Heart right ventricle (tissue), 16 donors: Measurements from ENCODE around the gene HRH3. TPM values are rescaled to one million over a fixed set of nuclear protein-coding genes. Genes with fewer than 3 reads are reported as not detected.

ENCODE experiments used
- ATAC-seq, 8 donors: fragments of 200-7000 bp; cut with Tn5 transposase; one replicate each; pipeline ENCODE4 v1.9.1; 2020; ENCODE audit warnings: mild to moderate bottlenecking in 8 of 8, moderate library complexity in 8 of 8, moderate number of reproducible peaks in 1 of 8
- DNase-seq, 2 donors: peaks; one replicate each; pipeline ENCODE4 v3.0.0-alpha.2; 2020
- H3K27ac ChIP-seq, 10 donors: fragments of 200-600 bp; sonication (generic) in 2 of 10; one replicate each; pipeline versions ENCODE4 v1.5.0 to v1.8.0; 2020 to 2022; ENCODE audit warnings: mild to moderate bottlenecking in 3 of 10
- H3K27me3 ChIP-seq, 7 donors: fragments of 200-600 bp; one replicate each; pipeline ENCODE4 v1.8.0; 2021 to 2022; ENCODE audit warnings: mild to moderate bottlenecking in 2 of 7
- H3K36me3 ChIP-seq, 9 donors: fragments of 200-600 bp; sonication (generic) in 1 of 9; one replicate each; pipeline versions ENCODE4 v1.5.0 to v1.8.0; 2020 to 2022; ENCODE audit warnings: mild to moderate bottlenecking in 2 of 9
- H3K4me1 ChIP-seq, 9 donors: fragments of 200-600 bp; sonication (generic) in 1 of 9; one replicate each; pipeline versions ENCODE4 v1.5.0 to v1.8.0; 2020 to 2022; ENCODE audit warnings: mild to moderate bottlenecking in 4 of 9
- H3K4me3 ChIP-seq, 10 donors: fragments of 200-600 bp; sonication (generic) in 2 of 10; one replicate each; pipeline versions ENCODE4 v1.5.0 to v1.8.0; 2020 to 2022; ENCODE audit warnings: mild to moderate bottlenecking in 7 of 10, moderate library complexity in 2 of 10
- H3K9me3 ChIP-seq, 11 donors: fragments of 200-600 bp in 10 of 11; sonication (generic) in 2 of 11; one replicate each; pipeline versions ENCODE4 v1.5.0 to v1.8.0; 2013 to 2022; ENCODE audit warnings: mild to moderate bottlenecking in 2 of 11, control low read depth in 1 of 11, moderate library complexity in 1 of 11
- WGBS, 2 donors: extraction: QIAGEN DNeasy Blood & Tissue Kit; methylation state at CpG; one replicate each; pipeline ENCODE4 v1.1.7; 2013; ENCODE audit warnings: inconsistent platforms in 1 of 2; 5-methylcytosine and 5-hydroxymethylcytosine counted together
- intact Hi-C, 10 donors: fragments of 100-400 bp; cut with DNase I; formaldehyde crosslinking; loops; one replicate each; pipeline versions ENCODE4 v1.11.1 to v1.14.2; 2022
- polyA plus RNA-seq, 2 donors: library from polyadenylated mRNA; stranded (reverse); fragments of 200-250 nt; gene quantifications; one replicate each; pipeline ENCODE4 v1.2.3, GENCODE V29; 2013
- total RNA-seq, 10 donors: library from RNA; stranded (reverse); fragmentation: NEBNext Ultra II Directional in 3 of 10; extraction: Animal tissue kit (Norgen Biotek cat#: 25700) in 3 of 10; gene quantifications; one replicate each; pipeline versions ENCODE4 v1.2.1 to v1.2.4, GENCODE V29; 2021 to 2023
- TF ChIP-seq, protein P1 (sequence below), 9 donors: fragments of 200-600 bp; sonication (generic) in 2 of 9; IDR thresholded peaks; one replicate each; pipeline versions ENCODE4 v1.5.0 to v1.8.0; 2021 to 2022; ENCODE audit warnings: antibody characterized with exemption in 9 of 9, mild to moderate bottlenecking in 5 of 9, moderate library complexity in 1 of 9
- donor health status: Arrhythmogenic right ventricular cardiomyopathy.
- donor health status: ischemic (EF 13 %, LVEDD 7.1; RV severe dilation, severe dysfunction).
- donor health status: healthy with polysubstance abuse.
- donor health status: DM: no; HTN: yes; CAD: no.
- donor health status: DM: no; HTN: no; CAD: no.
- donor health status: ischemic (EF 25% LVEDD 6.9; RV normal size, moderate dysfunction).
- donor health status: ischemic (EF 25% LVEDD 5.7; RV mildly dilated, moderate dysfunction).
- donor health status: healthy.
- donor health status: DM: yes; HTN: yes; CAD: no.
- donor health status: Ischemic cardiomyopathy.
- donor health status: ischemic (EF 35%, LVEDD 5.7; RV mildly dilated, moderate dysfunction).
- donor health status: nonischemic (EF 11% LVEDD 7.7; RV severe dilation, severe dysfunction).
- donor health status: DM: yes; HTN: yes; CAD: no.
- donor health status: PGD.
- donor health status: ischemic (EF 29% LVEDD 5.4; RV normal size, mild dysfunction).
- donor health status: nonischemic (EF 23%, LVEDD 6.1; RV moderate dilation, normal function).

The HRH3 gene
- total and polyA plus RNA-seq, 12 donors = not detected

DNA sequence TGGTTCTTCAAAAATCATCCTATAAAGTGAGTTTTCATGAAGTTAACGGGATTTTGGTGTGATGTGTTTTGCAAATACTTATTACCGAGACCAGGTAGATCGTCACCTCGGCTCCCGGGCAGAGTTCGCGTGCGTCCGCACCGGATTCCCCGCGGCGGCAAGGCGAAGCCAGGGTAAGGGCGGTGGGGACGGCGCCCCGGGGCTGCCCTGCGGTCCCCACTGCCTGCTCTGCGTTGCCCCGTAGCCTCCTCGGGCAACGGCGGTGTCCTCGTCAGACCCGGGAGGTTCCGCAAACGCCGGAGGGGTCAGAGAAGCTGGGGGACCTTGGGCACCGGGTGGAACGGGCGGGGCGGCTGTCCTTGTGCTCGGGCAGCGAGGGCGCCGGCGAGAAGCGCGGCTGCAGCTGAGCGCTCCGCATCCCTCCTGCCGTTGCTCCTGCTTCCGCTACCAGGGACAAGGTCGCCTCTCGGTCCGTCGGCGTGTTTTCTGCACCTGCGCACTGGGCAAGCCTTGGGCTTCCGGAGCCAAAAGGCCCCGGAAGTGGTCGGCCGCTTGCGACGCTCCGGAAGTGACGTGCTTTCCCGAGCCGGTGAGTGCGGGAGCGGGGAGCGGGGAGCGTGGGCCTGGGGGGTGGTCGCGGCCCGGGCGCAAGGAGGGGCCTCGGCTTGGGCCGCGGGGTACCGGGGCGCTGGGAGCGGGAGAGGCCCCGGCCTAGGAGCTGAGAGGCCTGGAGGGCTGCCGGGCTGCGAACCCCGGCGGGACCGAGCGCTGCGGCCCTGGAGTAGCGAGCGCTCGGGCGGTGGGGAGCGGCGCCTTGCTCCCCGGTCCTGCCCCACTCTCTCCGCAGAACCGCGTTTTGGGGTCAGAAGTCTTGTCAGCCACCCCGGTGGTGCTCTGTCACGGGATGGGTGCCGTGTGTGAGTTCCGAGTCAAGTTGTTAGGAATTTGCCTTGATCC lies 37.3 kb downstream of the HRH3 start, which contains the start of gene MTG2:
Gene MTG2 (plus strand): TSS at position 560 of the 957 bp plus-strand sequence. CDS start 10,393 bp downstream, outside the sequence.
- H3K9me3 ChIP-seq = no peaks in the 10 kb centered on the region
- peaks cover 0 to 29% (median 0%) of the 10 kb centered on the region in 9 donors for H3K36me3 ChIP-seq
- H3K4me3 ChIP-seq = peak within 1 kb of the TSS; percentile 51 to 98 (median 92)
- H3K27ac ChIP-seq = peak within 1 kb of the TSS; percentile 79 to 98 (median 94)
- TF ChIP-seq, protein P1, sequence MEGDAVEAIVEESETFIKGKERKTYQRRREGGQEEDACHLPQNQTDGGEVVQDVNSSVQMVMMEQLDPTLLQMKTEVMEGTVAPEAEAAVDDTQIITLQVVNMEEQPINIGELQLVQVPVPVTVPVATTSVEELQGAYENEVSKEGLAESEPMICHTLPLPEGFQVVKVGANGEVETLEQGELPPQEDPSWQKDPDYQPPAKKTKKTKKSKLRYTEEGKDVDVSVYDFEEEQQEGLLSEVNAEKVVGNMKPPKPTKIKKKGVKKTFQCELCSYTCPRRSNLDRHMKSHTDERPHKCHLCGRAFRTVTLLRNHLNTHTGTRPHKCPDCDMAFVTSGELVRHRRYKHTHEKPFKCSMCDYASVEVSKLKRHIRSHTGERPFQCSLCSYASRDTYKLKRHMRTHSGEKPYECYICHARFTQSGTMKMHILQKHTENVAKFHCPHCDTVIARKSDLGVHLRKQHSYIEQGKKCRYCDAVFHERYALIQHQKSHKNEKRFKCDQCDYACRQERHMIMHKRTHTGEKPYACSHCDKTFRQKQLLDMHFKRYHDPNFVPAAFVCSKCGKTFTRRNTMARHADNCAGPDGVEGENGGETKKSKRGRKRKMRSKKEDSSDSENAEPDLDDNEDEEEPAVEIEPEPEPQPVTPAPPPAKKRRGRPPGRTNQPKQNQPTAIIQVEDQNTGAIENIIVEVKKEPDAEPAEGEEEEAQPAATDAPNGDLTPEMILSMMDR (IDR thresholded peaks at IDR 0.05) = peak in 2 of 9 donors; percentile 13 to 15
- ATAC-seq (peak; percentile 97 to 99 (median 98)), DNase-seq (peak; percentile 95)
- intact Hi-C loops = loop anchor here in 6 of 10 donors (1.0 to 10.0 kb wide), 8 partner anchors 35 to 202 kb away; partner anchors contain the start of genes OSBPL2 (in 2 of the 6), PSMA7 (in 2 of the 6), RPS21 (in 2 of the 6) and SS18L1 (in 2 of the 6)
- H3K4me1 ChIP-seq = peaks cover 0 to 52% (median 29%) of the 10 kb centered on the region in 9 donors
- WGBS, 2 donors = 0% methylated on average over 81 to 96 of the region's 96 CpGs
- no peaks in the 10 kb centered on the region for H3K27me3 ChIP-seq

DNA sequence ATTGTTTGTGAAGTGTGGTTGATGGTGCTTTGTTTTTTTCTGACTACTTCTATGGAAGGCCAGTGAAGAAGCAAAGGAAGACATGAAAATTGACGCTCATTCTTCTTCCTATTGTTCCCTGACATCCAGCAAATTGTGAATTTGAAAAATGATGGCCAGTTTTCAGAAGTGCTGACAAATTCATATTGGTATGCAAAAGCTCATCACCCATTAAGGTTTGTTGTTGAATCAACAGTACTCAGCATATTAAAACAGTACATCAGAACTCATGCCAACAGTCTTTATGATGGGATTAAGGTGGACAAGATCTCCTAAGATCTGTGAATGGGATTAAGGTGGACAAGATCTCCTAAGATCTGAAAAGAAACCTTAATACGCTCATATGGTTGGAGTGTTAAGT lies 38.3 kb downstream of the HRH3 start:
- TF ChIP-seq, protein P1 (IDR thresholded peaks at IDR 0.05) = no peak
- intact Hi-C loops = loop anchor here in 6 of 10 donors (1.0 to 10.0 kb wide), 8 partner anchors 35 to 203 kb away; partner anchors contain the start of genes OSBPL2 (in 2 of the 6), PSMA7 (in 2 of the 6), RPS21 (in 2 of the 6) and SS18L1 (in 2 of the 6)
- no peaks in the 10 kb centered on the region for H3K9me3 ChIP-seq
- ATAC-seq (no peak), DNase-seq (no peak)
- peak overlapping the region in 5 of 10 donors; percentile 93 to 98 (median 95) for H3K27ac ChIP-seq
- H3K27me3 ChIP-seq = no peaks in the 10 kb centered on the region
- H3K4me3 ChIP-seq = peak overlapping the region in 8 of 10 donors; percentile 63 to 98 (median 92)
- peaks cover 0 to 35% (median 0%) of the 10 kb centered on the region in 9 donors for H3K36me3 ChIP-seq
- H3K4me1 ChIP-seq = peaks cover 0 to 42% (median 21%) of the 10 kb centered on the region in 9 donors
- WGBS, 2 donors = 89 to 97% methylated on average over 2 of the region's 2 CpGs

DNA sequence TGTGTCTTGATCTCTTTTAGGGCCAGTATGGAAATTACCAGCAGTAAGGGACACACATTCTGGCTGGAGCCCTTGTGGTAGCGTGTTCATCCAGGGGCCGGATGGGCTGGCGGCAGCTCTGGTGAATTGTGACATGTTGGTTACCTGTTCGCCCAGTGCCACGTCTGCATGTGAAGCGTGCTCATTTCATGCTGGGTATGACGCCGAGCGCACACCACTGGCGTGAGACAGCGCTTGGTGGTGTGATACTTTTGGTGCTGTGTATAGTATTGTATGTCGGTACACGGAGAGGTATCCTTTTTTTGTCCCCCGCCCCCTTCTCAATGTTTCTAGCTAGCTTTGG lies 40.9 kb downstream of the HRH3 start:
- no peaks in the 10 kb centered on the region for H3K27me3 ChIP-seq
- intact Hi-C loops = no loop called here
- WGBS, 2 donors = 97 to 98% methylated on average over 14 of the region's 14 CpGs
- H3K9me3 ChIP-seq = no peaks in the 10 kb centered on the region
- H3K27ac ChIP-seq = no peak overlapping the region
- DNase-seq (no peak), ATAC-seq (no peak)
- H3K4me3 ChIP-seq = no peak overlapping the region
- peaks cover 0 to 62% (median 0%) of the 10 kb centered on the region in 9 donors for H3K36me3 ChIP-seq
- TF ChIP-seq, protein P1 (IDR thresholded peaks at IDR 0.05) = no peak
- H3K4me1 ChIP-seq = peaks cover 0 to 18% (median 16%) of the 10 kb centered on the region in 9 donors
